GM19397 (cell line): ENCODE measurements around the gene ZKSCAN7.
"Not testable (repeated sequence)": the region's sequence is repeated elsewhere in the genome, so short reads cannot be mapped to it uniquely, and the experiment has no call there.

ENCODE experiments used
- ATAC-seq: cut with Tn5 transposase; IDR thresholded peaks from one replicate; pipeline ENCODE4 v1.9.1; 2021; ENCODE audit warnings: mild to moderate bottlenecking, moderate library complexity; ENCODE audit not compliant: unreplicated experiment

Gene ZKSCAN7

GRCh38 chr3:44576613-44577012, 21.6 kb downstream of the ZKSCAN7 start:
- no peak for ATAC-seq

DNA sequence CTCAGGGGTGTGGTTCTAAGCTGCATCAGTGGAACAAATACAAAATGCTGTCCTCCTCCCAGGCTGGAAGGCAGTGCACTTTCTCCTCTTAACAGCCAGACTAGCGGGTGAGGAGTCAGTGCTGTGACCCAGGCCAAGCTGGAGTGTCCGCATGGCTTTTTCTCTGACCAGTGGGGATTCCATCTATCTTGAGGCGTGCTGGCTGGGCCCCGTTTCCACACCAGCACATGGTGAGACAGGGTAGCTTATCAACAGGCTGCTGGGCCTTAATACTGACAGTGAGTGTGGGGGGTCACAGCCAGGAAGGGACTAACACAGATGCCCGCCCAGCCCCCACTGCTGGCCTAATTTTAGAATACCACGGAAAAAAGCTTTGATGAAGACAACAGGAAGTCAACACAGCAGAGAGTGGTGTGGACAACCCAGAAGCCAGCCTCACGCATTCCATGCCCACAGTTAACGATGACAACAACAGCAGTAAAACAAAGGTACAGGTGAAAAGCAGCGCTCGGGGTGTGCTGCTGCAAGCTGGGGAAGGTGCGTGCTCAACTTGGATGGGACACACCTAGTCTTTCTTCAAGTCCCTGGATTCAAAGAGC, 22.5 kb downstream of the ZKSCAN7 start:
- ATAC-seq, result not testable (repeated sequence)

GRCh38 chr3:44578316-44578715, 23.3 kb downstream of the ZKSCAN7 start:
- not testable (repeated sequence) for ATAC-seq

- ATAC-seq, result not testable (repeated sequence)
Measured at GRCh38 chr3:44578924-44579515, 24.0 kb downstream of the ZKSCAN7 start.

GRCh38 chr3:44579749-44580148, 24.8 kb downstream of the ZKSCAN7 start:
- not testable (repeated sequence) for ATAC-seq

GRCh38 chr3:44580971-44581370, 26.0 kb downstream of the ZKSCAN7 start:
- not testable (repeated sequence) for ATAC-seq

- ATAC-seq, result peak; percentile 62
Measured at GRCh38 chr3:44584646-44585501, 29.9 kb downstream of the ZKSCAN7 start, which contains the start of gene ZNF660. TSS of gene ZNF660 (plus strand) at chr3:44584964. CDS start at chr3:44594194, 9,230 bp downstream.

DNA sequence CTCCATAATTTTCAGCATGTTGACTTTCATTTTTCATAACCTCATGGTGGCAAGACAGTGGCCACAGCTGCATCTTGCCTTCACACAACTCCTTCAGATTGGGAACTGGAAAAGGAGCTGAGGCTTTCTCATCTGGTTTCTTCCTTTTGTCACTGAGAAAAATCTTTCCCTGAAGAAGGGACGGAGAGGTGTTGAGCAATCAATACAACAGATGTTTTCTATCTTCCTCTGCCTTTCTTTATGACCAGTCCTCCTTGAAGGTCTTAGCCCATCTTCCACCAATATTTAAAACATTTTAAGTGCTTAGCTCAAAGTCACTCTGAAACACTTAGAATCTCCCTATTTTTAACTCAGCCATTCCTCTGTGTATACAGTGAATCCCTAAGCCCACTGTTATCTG, 41.6 kb downstream of the ZKSCAN7 start:
- no peak for ATAC-seq

DNA sequence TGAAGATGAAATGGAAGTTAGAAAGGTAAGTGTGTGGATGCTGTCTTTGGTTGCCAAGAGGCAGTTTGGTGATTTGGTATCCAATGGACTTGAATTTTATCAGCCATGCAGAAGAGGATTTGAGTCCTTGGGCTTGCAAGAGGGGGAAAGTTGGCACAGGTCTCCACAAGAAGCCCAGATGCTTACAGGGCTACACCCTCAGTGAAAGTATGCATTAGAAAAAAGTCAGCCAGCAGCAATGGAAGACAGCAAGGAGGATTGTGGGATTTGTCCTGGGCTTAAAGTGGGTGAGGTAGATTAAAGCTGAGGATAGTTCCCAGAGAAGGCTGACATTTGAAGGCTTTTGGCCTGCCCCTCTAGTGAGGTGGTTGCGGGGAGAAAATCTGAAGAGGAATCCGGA, 46.8 kb downstream of the ZKSCAN7 start:
- ATAC-seq, result no peak

GRCh38 chr3:44612678-44613077, 57.7 kb downstream of the ZKSCAN7 start:
- ATAC-seq, result no peak
